Middle frontal gyrus (tissue), 1 donor: ENCODE data around the gene C1orf141.
"Not testable (repeated sequence)": the region's sequence is repeated elsewhere in the genome, so short reads cannot be mapped to it uniquely, and the experiment has no call there.

Experiments used
- DNase-seq: peaks from one replicate; pipeline ENCODE4 v3.0.0-alpha.2; 2015; ENCODE audit warnings: low spot score; ENCODE audit errors: extremely low spot score

C1orf141 gene

DNA sequence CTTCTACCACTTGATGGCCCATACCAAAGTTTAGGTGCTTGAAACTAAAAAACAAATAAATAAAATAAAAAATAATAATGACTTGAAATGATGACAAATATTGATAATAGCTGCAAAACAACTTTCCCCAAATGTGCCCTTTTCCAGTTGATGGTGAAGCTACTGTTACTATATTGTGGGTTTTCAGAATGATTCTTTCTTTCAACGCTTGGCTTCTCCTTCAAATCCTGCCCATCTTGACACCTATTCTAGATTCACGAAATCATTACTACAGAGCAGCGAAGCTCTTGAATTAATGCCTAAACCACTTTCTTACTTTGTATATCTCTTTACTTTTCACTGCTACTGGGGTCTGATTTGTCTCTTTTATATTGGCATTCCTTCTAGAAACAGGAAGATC is 9.2 kb upstream of the C1orf141 start:
- DNase-seq = no peak

DNA sequence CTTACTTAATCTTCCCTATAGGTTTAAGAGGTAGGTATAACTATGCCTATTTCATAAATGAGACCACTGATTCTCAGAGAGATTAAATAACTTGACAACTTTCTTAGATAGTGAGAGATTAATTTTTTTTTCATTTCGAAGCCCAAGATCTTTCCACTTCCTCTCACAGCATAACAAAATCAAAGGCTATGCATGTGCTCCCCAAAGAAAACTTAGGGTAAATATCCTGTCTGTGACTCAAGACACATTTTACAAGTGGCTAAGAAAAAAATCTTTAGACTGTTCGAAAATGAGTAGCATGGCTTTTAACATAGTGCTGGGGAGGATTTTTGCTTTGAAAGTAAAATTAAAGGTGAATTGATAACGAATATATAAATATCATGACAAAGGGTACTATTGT is 8.2 kb upstream of the C1orf141 start:
- DNase-seq = no peak

DNA sequence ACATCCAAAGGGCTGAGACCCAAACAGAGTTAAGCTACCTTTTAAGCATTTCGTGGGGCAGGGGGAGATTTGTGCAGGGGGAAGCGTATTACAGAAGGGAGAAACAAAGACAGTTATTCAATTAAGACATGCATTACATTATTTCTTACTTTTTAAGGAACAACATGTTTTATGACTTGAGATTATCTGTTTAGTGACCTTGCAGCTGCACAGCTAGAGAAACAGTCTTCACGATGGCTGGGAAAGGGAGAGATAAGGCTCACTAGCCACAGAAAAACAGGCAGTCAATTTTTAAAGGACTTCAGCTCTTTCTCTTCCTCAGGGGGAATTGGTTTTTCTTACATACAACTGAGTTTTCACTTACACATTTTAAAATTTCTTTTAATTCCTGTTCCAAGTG is 7.1 kb upstream of the C1orf141 start:
- not testable (repeated sequence) for DNase-seq

DNA sequence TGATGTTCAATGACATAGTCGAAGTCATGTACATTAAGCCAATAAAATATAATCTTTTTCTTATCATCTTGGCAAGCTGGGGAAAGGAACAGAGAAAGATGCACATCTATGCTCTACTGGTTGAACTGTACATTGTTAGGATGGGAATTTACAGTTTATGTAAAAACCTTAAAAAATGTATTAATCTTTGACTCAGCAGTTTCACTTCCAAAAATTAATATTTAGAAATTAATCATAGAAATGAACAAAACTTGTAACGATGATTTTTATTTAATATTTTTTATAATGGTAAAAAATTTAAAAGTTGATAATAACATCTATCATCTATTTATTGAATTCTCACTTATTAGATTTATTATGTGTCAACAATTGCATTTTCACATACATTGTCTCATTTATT is 5.7 kb upstream of the C1orf141 start:
- DNase-seq = no peak

DNA sequence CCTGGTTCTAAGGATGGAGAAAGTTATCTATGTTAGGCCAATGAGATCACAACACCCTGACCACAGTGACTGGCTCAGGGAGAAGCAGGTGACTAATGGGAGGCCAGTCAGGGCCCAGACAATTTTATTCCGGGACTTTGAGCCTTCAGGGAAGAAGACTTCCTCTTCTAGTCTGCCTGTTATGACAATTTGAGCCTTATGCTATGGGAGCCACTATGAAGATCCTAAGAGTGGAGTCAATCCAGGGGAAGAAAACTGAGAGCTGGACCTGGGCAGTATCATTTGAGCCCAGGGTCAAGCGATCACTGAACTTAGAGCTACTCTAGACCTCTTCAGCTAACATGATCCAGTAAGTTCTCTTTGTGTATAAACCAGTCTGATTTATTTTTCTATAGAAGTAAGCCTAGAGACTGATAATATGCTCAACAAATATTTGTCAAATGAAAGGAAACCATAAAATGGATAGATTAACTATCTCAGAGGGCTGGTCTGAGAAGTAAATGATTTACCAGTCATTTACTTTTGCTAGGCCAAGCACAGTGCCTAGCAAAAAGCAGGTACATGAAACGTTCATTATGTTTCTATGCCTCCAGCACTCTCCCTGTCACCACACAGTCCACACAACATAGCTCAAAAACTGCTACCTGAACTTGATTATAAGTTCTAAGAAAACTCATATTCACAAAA is 4.2 kb upstream of the C1orf141 start:
- DNase-seq = no peak

DNA sequence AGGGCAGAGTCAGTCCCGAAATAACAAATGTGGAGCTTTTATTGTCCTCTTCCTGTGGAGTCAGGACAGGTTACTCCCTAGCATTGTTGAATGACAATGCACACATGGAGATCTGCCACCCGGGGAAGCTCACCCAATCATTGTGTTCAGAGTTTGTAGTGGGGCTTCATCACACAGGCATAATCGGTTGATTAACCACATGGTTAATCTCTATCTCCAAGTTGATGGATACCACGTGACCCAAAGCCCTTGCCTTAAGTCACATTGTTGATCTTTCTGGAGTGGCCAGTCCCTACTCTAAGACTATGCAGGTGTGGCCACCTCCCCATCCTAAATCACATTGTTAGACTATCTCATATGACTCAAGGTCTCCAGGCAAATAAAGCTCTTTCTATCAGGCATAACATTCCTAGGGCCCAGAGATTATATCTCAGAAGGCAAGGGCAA is 2.6 kb upstream of the C1orf141 start:
- DNase-seq = no peak

DNA sequence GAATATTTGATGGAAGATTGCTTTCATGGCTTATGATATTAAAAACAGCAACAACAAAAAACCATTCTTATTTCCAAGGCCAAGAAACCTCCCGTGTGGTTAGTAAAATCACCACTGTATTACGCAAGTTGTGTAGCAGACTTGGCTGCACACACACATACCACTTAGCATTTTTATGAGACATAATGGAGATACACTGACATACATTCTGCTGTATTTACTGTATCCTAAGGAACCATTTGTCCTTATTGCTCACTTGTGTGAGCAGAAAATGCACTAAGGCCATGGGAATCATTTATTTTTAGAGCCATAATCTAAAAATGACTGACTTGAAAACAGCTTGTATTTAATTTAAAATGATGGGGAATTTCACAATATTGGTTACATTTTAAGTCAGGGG is 584 bp upstream of the C1orf141 start:
- DNase-seq = no peak

DNA sequence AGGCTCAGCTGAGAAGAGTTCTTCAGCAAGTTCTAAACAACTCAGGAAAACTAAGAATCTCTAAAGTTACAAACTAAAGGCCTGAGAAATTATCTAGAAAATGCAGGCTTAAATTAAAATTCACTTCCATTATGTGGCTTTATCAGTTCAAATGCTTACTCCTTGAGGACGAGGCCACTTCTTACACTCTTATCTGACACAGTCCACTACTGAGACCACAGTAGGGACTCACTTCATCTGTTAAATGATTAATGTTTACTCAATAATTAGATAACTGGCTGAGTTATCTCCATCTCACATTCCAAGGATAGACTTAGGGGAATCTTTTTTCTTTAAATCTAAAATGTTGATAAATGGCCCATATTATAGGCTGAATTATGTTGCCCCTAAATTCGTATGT is 1.6 kb downstream of the C1orf141 start:
- DNase-seq = no peak

DNA sequence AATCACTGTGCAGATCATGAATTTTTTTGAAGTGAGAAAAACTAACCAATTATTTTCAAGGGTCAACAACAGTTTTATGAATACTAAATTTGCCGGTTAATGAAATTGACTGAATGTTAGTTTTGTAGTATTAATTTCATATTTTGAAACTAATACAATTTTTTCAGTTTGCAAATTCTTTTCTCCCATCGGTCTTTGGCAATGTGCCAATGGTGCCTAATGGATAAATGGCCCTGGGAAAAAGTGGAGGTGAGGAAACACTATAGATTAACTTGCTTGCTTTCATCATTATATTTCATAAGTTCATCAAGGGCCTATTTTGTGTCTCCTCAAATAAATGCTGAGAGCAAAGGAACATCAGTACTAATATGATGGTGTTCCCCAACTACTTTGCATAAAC is 4.1 kb downstream of the C1orf141 start:
- DNase-seq = no peak

DNA sequence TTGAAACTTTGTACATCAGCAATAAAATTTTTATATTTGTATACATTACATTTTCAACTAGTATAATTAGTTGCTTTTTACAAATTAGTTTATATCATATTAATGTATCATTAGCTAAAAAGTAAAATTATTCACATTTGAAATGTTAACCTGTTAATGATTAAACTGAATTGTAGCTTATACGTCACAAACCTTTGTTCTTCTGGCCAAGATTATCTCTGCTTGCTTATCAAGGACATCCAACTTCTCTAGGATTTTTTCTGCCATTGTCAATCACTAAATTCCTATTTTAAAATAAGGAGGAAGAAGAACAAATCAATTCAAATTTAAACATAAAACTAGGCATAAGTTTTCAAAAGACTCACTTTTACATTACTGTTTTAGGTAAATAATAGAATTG is 7.8 kb downstream of the C1orf141 start:
- DNase-seq = no peak

DNA sequence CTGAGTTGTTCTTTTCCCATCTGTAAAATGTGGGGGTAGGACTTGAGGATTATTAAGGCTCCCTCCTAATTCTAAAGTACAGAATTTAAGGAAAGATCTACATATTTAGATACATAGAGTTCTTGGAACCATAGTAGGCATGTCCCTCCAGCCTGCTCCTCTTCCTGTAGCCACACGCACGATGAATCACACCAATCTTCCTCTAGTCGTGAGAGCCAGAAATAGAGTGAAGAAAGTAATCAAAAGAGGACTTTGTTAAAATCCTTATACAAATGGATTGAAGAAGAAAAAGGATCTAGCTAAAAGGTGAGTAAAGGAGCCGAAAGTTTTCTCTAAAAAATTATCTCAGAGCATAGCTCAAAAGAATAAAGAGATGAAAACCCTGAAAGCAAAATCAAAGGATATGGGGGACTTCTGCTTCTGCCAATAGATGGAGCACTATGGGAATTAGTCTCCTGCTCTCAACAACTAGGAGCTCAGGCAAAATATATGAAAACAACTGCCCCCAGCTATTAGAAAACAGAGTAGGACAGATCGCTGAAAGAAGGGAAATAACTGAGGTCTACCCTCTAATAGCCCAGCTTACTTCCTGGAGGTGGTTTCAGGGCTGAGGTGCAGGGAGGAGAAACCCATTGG is 8.5 kb downstream of the C1orf141 start:
- peak; percentile 28 for DNase-seq

DNA sequence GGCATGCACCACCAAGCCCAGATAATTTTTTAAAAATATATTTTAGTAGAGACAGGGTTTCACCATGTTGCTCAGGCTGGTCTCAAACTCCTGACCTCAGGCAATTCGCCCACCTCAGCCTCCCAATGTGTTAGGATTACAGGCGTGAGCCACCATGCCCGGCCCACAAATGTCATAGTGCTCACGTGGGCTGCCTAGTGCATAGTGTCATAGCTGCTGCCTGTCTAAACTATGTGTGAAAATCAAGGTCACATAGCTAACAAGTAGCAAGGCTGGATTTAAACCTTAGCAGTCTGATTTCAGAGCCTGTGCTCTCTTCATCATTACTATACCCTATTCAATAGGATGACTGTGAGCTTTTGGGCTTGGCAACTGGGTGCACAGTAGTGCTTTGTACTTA is 10.3 kb downstream of the C1orf141 start:
- no peak for DNase-seq

DNA sequence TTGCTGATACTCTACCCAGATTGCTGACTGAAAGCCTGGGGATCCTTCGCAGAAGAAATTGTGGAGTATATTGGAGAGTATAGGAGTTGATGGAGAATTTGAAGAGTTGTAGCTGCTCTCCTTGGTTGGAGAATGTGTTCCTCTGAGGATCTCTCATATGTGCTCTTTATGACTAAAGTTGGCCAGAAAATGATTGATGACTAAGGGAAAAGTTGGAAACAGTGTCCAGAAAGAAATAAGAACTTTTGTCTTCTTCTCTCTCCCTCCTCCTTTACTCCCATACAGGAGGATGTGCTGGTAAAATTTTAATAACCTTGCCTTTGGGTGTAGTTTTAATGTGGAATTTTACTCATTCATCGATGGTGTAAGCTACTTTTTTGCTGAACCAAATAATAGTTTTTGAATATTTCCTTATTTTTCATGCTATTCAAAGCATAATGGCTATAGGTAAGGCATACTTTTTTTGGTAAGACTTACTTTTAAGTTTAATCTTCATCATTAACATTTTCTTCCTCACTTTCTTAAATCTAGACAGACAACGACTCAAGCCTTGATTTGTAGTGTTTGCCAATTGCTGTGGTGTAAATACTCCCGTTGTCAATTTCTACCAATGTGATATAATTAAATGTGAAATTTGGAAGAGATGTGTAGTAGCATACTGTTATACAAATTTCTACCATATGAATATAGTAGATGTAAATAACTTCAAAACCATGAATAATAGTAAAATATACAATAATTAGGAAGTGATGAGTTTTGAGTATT is 13.7 kb downstream of the C1orf141 start:
- DNase-seq = no peak

DNA sequence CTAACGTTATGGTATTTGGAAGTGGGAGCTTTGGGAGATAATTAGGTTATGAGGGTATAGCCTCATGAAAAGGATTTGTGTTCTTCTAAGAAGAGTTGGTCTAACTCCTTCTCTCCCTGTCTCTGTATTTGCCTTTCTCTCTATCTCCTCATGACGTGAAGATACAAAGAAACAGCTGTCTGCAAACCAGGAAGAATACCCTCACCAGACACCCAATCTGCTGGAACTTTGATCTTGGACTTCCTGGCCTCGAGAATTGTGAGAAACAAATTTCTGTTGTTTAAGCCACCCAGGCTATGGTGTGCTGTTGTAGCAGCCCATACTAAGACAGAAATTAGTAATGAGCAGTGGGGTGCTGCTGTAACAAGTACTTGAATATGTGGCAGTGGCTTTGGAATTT is 16.1 kb downstream of the C1orf141 start:
- DNase-seq = no peak

DNA sequence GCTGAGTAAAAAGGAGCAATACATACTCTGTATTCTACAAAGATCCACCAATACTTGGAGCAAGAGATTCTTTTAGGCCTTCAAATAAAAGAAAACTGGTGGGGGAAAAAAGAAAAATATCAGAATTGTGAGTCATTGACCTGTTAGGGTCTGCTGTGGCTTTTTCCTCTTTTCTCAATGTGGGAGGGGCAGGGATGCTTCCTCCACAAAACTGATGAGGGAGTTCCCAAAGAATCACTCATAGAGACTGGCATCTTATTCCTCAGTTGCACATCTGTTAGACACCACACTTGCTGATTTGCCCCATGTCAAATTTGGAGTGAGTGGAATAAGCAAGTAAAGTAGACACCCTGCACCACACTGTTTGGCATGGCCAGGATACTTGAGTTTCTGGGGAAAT is 16.6 kb downstream of the C1orf141 start:
- no peak for DNase-seq

DNA sequence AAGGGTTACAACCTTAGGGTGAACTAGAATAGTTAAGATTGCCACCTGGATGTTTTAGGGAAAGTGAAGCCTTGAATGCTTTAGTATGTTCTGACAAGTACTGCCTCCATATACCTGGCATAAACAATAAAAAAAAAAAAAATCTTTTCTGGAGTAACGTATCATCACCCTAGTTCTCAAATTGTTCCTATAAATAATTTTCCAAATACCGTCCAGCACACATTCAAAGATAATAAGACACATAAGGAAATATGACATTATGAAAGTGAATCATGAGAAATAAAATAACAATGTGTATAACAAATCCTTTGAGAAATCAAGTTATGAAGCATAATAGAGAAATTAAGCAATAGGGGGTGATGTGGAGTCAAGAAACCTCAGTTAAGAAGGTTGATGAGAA is 20.6 kb downstream of the C1orf141 start:
- DNase-seq = no peak

DNA sequence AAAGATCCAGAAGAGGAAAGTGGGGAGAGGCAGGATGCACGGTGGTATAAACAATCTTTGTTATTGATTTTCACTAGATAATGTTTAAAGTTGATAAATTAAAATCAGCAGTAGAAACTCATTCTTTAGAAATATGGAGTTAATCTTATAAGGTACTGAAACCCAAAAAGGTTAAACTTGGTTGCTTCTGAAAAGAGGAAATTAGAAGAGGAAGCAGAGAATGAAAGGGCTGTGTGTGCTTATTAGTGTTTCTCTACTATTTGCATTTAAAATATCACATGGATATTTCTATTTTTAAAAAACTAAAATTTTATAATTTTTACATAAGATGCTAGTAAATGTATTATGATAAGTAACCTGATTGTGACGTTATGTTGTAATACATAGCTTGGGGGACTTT is 24.4 kb downstream of the C1orf141 start:
- DNase-seq = no peak

DNA sequence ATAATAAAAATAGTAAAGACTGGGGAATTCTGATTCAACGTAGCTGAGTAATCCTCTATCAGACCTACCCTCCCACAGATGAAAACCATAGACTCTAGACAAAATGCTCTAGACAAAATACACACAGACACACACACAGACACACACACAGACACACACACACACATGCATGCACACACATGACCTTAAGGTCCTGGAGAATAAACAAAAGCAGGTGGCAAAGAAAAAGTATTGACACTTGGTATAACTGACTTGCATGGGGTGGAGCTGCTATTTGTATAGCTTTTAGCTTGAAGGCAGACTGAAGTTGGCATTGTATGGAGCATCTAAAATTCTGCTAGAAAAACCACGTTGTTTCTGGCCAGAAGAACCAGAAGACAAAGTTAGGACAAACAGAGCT is 29.3 kb downstream of the C1orf141 start:
- no peak for DNase-seq

DNA sequence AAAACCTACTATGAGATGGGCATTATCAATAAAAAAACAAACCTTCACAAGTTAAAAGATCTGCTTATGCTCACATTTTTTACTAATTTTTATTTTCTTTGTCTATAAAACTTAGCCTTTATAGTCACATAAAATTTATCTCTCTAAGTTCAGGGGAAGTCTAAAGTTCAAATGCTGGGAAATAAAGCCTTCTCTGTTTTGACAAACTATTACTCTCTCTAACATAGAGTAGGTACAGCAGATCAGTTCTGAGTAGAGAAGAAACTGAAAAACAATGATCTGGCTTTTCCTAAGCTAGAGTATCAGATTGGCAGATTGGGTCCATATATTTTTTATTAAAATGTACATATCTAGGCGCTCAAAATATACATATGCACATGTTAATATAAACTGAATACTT is 31.2 kb downstream of the C1orf141 start:
- no peak for DNase-seq

DNA sequence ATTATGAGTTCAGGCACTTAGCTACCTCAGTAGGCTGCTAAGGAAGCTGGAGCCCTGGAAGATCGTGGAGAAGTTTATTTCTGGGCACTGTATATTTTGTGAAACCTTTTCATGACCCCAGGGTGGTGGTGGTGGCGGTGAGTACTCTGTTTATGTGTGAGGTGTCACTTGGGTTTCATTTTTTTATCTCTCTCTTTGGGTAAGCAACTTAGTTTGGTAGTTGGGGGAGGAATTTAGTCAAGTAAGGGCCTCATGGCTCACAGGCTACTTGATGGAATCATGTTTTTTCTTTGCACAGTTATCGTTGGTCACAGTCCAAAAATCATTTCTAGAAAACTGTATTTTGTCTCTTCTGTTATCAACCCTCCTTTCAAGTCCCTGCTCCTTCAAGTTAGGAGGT is 33.9 kb downstream of the C1orf141 start:
- no peak for DNase-seq

DNA sequence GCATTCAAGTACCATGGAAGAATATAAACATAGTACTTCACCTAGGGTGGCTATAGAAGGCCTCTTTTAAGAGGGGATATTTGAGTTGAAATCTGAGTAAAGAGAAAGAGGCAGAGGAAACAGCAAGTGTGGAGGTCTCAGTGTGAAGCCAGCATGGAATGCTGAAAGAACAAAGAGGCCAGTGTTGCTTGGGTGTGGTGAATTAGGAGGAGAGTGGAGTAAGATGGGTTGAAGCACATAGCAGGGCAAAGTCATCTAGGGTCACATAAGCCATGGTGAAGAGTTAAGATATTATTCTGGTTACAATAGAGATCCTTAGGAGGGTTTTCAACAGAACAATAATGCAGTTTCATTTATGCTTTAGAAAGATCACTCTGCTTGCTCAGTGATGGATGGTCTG is 37.5 kb downstream of the C1orf141 start:
- DNase-seq = no peak

DNA sequence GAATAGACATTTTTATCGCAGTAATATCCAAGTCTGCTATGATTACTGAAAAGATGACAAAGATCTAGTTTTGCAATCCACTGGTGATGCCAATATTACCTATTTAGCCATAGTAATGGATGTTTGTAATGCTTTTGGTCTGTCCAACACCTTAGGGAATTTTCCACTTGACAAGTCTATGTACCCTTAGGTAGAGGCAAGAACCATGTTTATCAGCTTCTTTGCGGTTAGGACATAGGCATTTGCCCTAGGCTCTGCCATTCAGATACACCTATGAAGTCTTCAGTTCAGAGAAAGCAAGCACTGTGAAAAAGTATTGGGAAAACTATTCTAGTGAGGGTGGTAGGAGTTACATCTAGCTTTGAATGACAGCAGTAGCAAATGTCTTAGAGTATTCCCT is 40.6 kb downstream of the C1orf141 start:
- DNase-seq = no peak
